IPS-15b (cell line): ENCODE results near the gene BCHE.

ENCODE experiments used
- H3K27me3 ChIP-seq: one replicate; pipeline ENCODE4 v1.6.1; 2013; ENCODE audit warnings: low read length; ENCODE audit not compliant: control insufficient read depth, insufficient read depth
- H3K36me3 ChIP-seq: one replicate; pipeline ENCODE4 v1.6.1; 2013; ENCODE audit warnings: low read length; ENCODE audit not compliant: control insufficient read depth, insufficient read depth
- H3K4me1 ChIP-seq: one replicate; pipeline ENCODE4 v1.6.1; 2013; ENCODE audit warnings: mild to moderate bottlenecking, low read length; ENCODE audit not compliant: control insufficient read depth, insufficient read depth
- H3K4me3 ChIP-seq: one replicate; pipeline ENCODE4 v1.5.1; 2013; ENCODE audit warnings: low read depth, low read length
- H3K9ac ChIP-seq: one replicate; pipeline ENCODE4 v1.6.1; 2013; ENCODE audit warnings: low read depth, mild to moderate bottlenecking, low read length
- H3K9me3 ChIP-seq: one replicate; pipeline ENCODE4 v1.6.1; 2013; ENCODE audit warnings: mild to moderate bottlenecking, low read length; ENCODE audit not compliant: control insufficient read depth, insufficient read depth

BCHE gene

DNA sequence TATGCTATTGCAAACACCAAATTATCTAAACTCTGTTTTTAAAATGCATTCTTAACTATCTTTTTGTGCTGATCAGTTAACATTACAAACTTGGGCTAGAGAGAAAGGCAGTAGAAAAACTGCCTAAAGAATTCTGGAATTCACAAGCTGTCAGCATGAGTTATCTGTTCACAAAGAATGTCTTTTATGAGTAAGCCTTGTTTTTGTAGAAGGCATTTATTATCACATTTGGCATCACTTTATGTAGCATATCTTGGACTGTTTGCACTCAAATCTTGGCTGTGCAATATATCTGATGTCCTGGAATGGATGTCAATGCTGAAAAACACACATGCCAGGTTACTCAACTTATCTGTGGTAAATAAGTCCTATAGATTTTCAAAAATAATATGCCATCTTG lies 15.5 kb upstream of the BCHE start:
- Histone ChIP-seq H3K4me1 (no peaks in the 10 kb centered on the region), H3K27me3 (no peaks in the 10 kb centered on the region), H3K9me3 (no peaks in the 10 kb centered on the region), H3K9ac (no peak overlapping the region), H3K4me3 (no peak overlapping the region), H3K36me3 (no peaks in the 10 kb centered on the region)

DNA sequence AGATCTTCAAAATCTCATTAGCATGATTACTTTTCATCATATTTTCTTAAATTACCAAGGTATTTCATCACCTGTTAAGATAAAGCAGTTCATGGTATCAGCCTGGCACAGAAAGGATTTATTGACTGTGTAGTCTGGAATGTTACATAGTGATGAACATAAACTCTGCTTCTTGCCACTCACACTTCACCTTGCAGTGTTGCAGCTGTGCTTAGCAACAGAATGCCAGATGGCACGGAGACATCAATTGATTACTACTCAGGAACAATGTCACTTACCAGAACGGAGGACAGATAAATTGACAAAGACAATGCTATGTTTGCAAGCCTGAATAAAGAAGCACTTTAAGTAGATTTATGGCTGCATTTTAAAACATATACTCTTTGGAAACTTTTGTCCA lies 15.0 kb upstream of the BCHE start:
- Histone ChIP-seq H3K27me3 (no peaks in the 10 kb centered on the region), H3K36me3 (no peaks in the 10 kb centered on the region), H3K9me3 (no peaks in the 10 kb centered on the region), H3K4me1 (no peaks in the 10 kb centered on the region), H3K4me3 (no peak overlapping the region), H3K9ac (no peak overlapping the region)

DNA sequence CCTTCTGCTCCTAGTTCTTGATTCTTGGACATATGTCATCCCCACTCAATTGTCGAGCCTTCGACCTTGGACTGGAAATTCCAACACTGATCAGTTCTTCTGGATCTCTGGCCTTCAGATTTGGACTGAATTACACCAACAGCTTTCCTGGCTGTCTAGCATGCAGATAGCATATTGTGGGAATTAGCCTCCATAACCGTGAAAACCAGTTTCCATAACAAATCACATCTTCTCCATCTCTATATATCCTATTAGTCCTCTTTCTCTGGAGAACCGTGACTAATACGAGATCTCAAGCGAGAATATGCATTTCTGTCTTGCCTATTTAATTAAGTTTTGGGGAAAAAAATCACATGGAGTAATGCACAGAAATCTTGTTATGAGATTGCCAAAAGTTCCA lies 8.8 kb upstream of the BCHE start:
- H3K36me3 ChIP-seq = no peaks in the 10 kb centered on the region
- no peaks in the 10 kb centered on the region for H3K4me1 ChIP-seq
- no peak overlapping the region for H3K4me3 ChIP-seq
- no peaks in the 10 kb centered on the region for H3K27me3 ChIP-seq
- H3K9ac ChIP-seq = no peak overlapping the region
- H3K9me3 ChIP-seq = no peaks in the 10 kb centered on the region

- Histone ChIP-seq H3K4me3 (no peak overlapping the region), H3K36me3 (no peaks in the 10 kb centered on the region), H3K9me3 (no peaks in the 10 kb centered on the region), H3K4me1 (peaks cover 3% of the 10 kb centered on the region), H3K9ac (no peak overlapping the region), H3K27me3 (no peaks in the 10 kb centered on the region)
Measured at GRCh38 chr3:165839296-165840076, 2.3 kb upstream of the BCHE start.

- Histone ChIP-seq H3K9me3 (no peaks in the 10 kb centered on the region), H3K4me3 (no peak overlapping the region), H3K36me3 (no peaks in the 10 kb centered on the region), H3K27me3 (no peaks in the 10 kb centered on the region), H3K9ac (no peak overlapping the region), H3K4me1 (peaks cover 3% of the 10 kb centered on the region)
Measured at GRCh38 chr3:165837801-165838200, 578 bp upstream of the BCHE start.

DNA sequence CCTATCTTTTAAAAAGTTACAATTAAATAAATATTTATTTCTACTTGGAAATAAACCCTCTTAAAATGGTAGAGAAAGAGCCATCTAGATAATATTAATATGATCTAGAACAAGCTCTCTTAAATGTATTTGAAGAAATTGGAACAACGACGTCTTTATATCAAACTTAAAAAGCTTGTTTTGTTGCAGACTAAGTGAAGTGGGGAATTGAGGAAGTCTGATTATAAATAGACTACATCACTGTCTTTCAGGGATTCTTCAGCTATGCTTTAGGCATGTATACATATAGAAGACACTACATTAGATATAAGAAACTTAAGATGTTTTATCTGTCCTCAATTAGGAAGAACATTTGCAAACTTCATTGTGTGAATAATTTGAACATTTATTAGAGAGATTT lies 1.8 kb downstream of the BCHE start:
- Histone ChIP-seq H3K36me3 (no peaks in the 10 kb centered on the region), H3K27me3 (no peaks in the 10 kb centered on the region), H3K4me3 (no peak overlapping the region), H3K9ac (no peak overlapping the region), H3K4me1 (peaks cover 3% of the 10 kb centered on the region), H3K9me3 (no peaks in the 10 kb centered on the region)

DNA sequence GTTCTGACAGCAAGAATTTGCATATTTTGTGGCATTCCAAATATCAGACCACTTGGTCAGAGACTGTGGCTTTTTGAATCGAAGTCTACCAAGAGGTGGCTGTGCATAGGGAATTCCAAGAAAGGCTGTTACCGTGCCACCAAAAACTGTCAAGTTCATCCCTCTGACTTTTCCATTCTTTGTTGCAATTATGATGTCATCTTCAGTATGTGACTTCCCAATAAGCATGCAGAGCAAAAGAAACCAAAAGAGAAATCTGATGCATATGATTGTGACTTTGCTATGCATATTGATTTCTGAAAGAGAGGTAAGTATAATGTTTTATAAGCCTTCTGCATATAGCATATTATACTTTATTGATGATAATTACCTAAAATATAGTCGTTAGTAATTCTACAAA lies 6.5 kb downstream of the BCHE start:
- Histone ChIP-seq H3K9me3 (no peaks in the 10 kb centered on the region), H3K36me3 (no peaks in the 10 kb centered on the region), H3K9ac (no peak overlapping the region), H3K27me3 (no peaks in the 10 kb centered on the region), H3K4me1 (no peaks in the 10 kb centered on the region), H3K4me3 (no peak overlapping the region)

- no peaks in the 10 kb centered on the region for H3K36me3 ChIP-seq
- H3K4me1 ChIP-seq = no peaks in the 10 kb centered on the region
- no peak overlapping the region for H3K4me3 ChIP-seq
- no peaks in the 10 kb centered on the region for H3K9me3 ChIP-seq
- no peak overlapping the region for H3K9ac ChIP-seq
- H3K27me3 ChIP-seq = no peaks in the 10 kb centered on the region
Measured at GRCh38 chr3:165827883-165828282, 9.3 kb downstream of the BCHE start.

- Histone ChIP-seq H3K9me3 (no peaks in the 10 kb centered on the region), H3K4me3 (no peak overlapping the region), H3K27me3 (no peaks in the 10 kb centered on the region), H3K9ac (no peak overlapping the region), H3K4me1 (no peaks in the 10 kb centered on the region), H3K36me3 (no peaks in the 10 kb centered on the region)
Measured at GRCh38 chr3:165827233-165827632, 10.0 kb downstream of the BCHE start.

- no peaks in the 10 kb centered on the region for H3K9me3 ChIP-seq
- no peaks in the 10 kb centered on the region for H3K27me3 ChIP-seq
- H3K4me3 ChIP-seq = no peak overlapping the region
- no peaks in the 10 kb centered on the region for H3K36me3 ChIP-seq
- H3K9ac ChIP-seq = no peak overlapping the region
- no peaks in the 10 kb centered on the region for H3K4me1 ChIP-seq
Measured at GRCh38 chr3:165820671-165821123, 16.5 kb downstream of the BCHE start.

DNA sequence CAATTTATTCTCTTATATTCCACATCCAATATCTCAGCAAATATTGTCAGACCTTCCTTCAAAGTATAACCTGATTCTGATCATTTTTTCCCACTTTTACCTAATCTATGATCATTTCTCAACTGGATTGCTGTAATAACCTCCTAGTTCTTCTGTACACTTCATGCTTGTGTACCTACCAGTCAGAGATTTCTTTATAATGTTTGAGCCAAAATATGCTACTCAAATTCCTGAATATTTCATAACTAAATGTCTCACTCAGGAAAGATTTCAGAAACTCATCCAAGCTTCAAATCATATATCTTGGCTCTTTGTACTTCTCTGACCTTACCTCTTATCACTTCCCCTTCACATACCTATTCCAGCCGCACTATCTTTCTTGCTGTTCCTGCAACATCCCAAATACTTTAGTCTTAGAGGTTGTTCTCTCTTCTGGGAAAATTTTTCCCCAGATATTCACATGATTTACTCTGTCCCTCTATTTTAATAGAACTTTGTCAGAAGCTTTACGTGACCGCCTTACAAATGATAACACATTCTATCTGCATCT lies 20.0 kb downstream of the BCHE start:
- Histone ChIP-seq H3K27me3 (no peaks in the 10 kb centered on the region), H3K4me1 (no peaks in the 10 kb centered on the region), H3K4me3 (no peak overlapping the region), H3K36me3 (no peaks in the 10 kb centered on the region), H3K9ac (no peak overlapping the region), H3K9me3 (no peaks in the 10 kb centered on the region)

DNA sequence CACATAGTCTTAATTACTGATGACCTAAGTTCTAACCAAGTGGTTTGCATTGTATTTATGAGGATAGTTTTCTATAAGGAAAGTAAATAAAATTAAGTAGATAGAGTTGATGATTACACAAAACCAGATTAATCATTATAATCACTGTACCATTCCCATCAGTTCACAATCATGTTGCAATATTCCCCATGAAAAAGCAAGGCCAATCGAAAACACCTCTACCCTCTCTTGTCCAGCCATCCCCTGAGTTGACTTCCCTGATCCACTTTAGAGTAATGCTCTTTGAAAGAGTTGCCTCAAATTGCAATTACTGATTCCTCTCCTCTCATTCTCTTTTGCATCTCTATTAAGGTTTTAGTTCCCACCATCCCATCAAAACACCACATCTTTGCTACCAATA lies 21.0 kb downstream of the BCHE start:
- no peaks in the 10 kb centered on the region for H3K4me1 ChIP-seq
- no peaks in the 10 kb centered on the region for H3K27me3 ChIP-seq
- H3K4me3 ChIP-seq = no peak overlapping the region
- H3K9me3 ChIP-seq = no peaks in the 10 kb centered on the region
- no peak overlapping the region for H3K9ac ChIP-seq
- H3K36me3 ChIP-seq = no peaks in the 10 kb centered on the region
